ENCODE data around the gene ZNF536.

The ZNF536 gene

DNA sequence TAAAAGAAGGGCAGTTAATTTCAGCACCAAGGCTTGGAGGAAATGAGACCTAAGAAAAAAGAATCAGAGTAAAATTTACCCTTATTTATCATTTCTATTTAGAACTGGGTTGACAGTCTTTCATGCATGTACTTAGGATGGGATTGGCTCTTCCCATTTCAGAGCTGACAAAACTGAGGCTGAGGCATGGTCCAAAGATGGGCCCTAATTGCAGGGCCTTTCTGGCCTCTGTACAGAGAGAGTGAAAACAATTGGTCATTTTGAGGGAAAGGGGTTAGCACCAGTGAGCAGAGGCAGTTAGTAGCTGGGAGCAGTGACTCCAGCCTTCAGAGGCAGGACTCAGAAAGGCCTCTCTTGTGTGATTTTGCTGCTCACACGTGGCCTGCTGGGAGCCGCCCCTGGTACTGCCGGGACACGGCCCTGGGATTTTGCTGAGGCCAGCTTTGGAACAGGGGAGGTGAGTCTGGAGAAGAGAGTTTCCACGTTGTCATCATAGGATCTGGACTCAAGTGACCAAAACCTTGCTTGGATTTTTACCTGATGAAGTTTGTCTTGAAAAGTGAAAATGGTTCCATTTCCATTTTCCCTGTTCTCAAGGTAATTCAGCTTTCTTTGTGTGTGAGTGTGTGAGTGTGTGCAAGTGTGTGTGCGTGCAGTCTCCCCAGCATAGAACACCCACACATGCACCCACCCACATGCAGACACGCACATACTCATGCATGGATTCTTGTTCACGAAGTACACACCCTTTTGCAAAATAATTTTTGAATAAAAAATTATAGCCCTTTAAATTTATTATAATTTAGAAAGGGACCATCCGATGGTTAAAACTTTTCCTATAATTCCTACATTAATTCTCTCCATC lies at the start of gene ZNF536:
TSS of gene ZNF536 (plus strand) at position 425 of the 865 bp plus-strand sequence. CDS start 71,179 bp downstream, outside the sequence.
- H3K9me3 ChIP-seq (ENCODE audit: control insufficient read depth, insufficient read depth, low read length): no peaks in the 10 kb centered on the region
- H3K4me3 ChIP-seq (ENCODE audit: low read depth, low read length): peak within 1 kb of the TSS; percentile 1; the same call in 1 of the 2 replicates
- no peaks in the 10 kb centered on the region for H3K36me3 ChIP-seq (ENCODE audit: control insufficient read depth, insufficient read depth, low read length)
- peaks cover 33% of the 10 kb centered on the region for H3K4me1 ChIP-seq (ENCODE audit: control insufficient read depth, insufficient read depth, low read length)
- no peak within 1 kb of the TSS for H3K9ac ChIP-seq (ENCODE audit: low read depth, low read length)
- peak within 1 kb of the TSS; percentile 61 for H3K27ac ChIP-seq (ENCODE audit: low read depth, low read length)
- H3K27me3 ChIP-seq (ENCODE audit: control insufficient read depth, insufficient read depth, low read length): peaks cover 25% of the 10 kb centered on the region

DNA sequence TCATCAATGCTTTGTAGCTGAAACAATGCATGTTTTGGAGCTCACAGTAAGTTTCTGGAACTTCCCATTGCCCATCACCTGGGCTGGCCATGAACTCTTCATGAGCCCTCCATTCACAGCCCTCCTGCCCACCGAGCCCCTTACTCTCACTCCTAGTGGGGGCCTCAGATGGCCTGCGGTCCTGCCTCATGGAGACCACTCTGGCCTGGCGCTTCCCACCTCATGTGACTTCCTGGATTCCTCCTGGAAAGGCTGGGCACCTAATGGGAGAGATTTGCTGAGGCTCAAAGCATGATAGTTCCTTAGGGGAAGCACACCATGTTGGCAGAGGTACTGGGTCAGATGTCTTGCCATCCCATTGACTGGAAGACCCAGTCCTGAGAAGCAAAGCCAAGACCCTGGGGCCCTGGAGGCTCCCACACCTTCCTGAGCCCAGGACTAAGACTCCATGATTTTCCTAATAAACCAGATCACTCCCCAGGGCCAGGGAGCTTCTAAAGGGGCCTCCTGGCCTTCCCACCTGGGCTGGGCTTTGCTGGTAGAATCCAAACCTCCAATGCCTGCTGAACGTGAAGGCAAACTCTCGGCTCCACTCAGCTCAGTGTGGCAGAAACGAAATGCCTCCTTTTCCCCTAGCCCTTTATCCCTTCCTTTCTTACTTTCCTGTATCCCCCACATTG lies 49.4 kb upstream of the ZNF536 start:
- H3K9me3 ChIP-seq (ENCODE audit: control insufficient read depth, insufficient read depth, low read length): no peaks in the 10 kb centered on the region
- H3K9ac ChIP-seq (ENCODE audit: low read depth, low read length): no peak overlapping the region
- H3K27ac ChIP-seq (ENCODE audit: low read depth, low read length): no peak overlapping the region
- H3K27me3 ChIP-seq (ENCODE audit: control insufficient read depth, insufficient read depth, low read length): no peaks in the 10 kb centered on the region
- no peak overlapping the region for H3K4me3 ChIP-seq (ENCODE audit: low read depth, low read length)
- H3K4me1 ChIP-seq (ENCODE audit: control insufficient read depth, insufficient read depth, low read length): 0 out of 2 replicates have a peak, but pooled peaks cover 5% of the 10 kb centered on the region
- H3K36me3 ChIP-seq (ENCODE audit: control insufficient read depth, insufficient read depth, low read length): no peaks in the 10 kb centered on the region

DNA sequence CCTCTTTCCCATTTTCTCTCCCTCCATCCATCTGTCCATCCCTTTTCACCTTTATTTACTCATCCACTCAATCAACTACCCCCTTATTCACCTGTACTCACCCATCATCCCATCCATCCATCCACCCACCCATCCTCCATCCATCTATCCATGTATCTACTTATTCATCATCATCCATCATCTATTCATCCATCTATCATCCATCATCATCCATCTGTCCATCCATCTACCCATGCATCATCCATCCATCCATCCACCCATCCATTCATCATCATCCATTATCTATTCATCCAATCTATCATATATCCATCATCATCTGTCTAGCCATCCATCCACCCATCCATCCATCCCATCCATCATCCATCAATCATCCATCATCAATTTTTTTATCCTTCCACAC lies 48.3 kb upstream of the ZNF536 start:
- Histone ChIP-seq H3K9me3 (ENCODE audit: control insufficient read depth, insufficient read depth, low read length) (no peaks in the 10 kb centered on the region), H3K9ac (ENCODE audit: low read depth, low read length) (no peak overlapping the region), H3K27me3 (ENCODE audit: control insufficient read depth, insufficient read depth, low read length) (no peaks in the 10 kb centered on the region), H3K36me3 (ENCODE audit: control insufficient read depth, insufficient read depth, low read length) (no peaks in the 10 kb centered on the region), H3K27ac (ENCODE audit: low read depth, low read length) (no peak overlapping the region), H3K4me3 (ENCODE audit: low read depth, low read length) (no peak overlapping the region), H3K4me1 (ENCODE audit: control insufficient read depth, insufficient read depth, low read length) (0 out of 2 replicates have a peak, but pooled peaks cover under 1% of the 10 kb centered on the region)

DNA sequence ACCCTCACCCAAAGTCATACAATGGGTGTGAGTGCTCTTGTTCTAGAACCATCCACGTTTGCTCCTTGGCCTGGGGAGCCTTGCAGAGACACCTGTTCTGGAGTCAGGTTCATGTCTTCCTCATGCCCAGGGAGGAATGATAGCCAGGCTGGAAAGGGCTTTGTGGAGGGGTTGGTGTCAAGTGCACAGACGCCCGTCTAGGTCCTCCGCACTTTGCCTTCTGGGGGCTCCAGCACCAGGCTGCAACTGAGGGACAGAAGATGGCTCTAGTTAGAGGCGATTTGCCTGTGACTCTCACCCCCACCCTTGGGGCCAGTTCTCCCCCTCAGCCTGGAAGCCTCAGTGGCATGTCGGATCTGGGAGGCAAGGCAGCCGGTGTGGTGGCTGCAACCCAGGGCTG lies 47.2 kb upstream of the ZNF536 start:
- Histone ChIP-seq H3K9me3 (ENCODE audit: control insufficient read depth, insufficient read depth, low read length) (no peaks in the 10 kb centered on the region), H3K27ac (ENCODE audit: low read depth, low read length) (no peak overlapping the region), H3K36me3 (ENCODE audit: control insufficient read depth, insufficient read depth, low read length) (no peaks in the 10 kb centered on the region), H3K27me3 (ENCODE audit: control insufficient read depth, insufficient read depth, low read length) (no peaks in the 10 kb centered on the region), H3K9ac (ENCODE audit: low read depth, low read length) (no peak overlapping the region), H3K4me3 (ENCODE audit: low read depth, low read length) (no peak overlapping the region), H3K4me1 (ENCODE audit: control insufficient read depth, insufficient read depth, low read length) (no peaks in the 10 kb centered on the region)

DNA sequence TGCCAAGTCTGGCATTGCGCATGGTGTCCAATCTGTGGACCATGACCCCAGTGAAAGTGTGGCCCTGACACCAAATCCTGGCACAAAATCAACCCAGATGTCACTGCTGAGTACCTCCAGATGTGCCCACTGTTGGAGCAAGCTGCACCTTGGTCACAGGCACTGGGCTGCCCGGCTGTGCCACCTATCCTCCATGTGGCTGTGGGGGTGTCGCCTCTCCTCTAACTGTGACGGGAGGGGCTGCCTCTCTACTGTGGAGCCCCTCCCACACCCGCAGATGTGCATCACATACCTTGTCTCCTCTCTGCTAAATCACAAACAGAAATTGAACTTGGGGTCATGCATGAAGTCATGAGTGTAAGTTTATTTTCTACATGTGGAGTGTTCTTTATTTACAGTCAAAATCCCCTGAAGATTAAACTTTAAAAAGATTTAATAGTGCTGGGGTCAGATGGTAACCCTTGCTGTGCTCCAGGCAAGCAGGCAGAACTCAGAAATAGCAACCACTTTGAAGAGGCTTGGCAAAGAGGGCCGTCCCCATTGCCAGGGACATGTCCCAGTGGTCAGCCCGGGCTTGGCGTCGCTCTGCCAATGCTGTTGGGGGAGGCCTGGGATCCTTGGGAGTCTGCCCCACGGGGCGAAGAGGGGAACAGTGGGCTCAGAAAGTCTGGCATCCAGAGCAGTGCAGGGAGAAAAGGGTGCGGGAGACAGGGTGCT lies 46.4 kb upstream of the ZNF536 start:
- no peaks in the 10 kb centered on the region for H3K27me3 ChIP-seq (ENCODE audit: control insufficient read depth, insufficient read depth, low read length)

DNA sequence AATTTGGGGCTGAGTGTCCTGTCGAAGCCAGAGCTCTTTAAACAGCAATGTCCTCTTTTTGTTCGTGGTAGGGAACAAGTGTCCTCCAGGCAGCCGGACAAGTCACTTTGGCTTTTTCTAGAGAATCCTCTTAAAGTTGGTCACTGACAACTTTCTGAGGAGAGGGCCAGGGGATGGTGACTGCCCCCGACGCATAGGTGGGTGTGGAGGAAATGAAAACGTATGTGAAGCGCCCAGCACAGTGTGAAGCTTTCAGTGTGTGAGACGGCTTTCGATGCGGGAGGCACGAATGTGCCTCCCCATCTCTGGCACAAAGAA lies 45.8 kb upstream of the ZNF536 start:
- Histone ChIP-seq H3K36me3 (ENCODE audit: control insufficient read depth, insufficient read depth, low read length) (no peaks in the 10 kb centered on the region), H3K27ac (ENCODE audit: low read depth, low read length) (no peak overlapping the region), H3K9ac (ENCODE audit: low read depth, low read length) (no peak overlapping the region), H3K9me3 (ENCODE audit: control insufficient read depth, insufficient read depth, low read length) (no peaks in the 10 kb centered on the region), H3K4me3 (ENCODE audit: low read depth, low read length) (no peak overlapping the region), H3K4me1 (ENCODE audit: control insufficient read depth, insufficient read depth, low read length) (no peaks in the 10 kb centered on the region), H3K27me3 (ENCODE audit: control insufficient read depth, insufficient read depth, low read length) (no peaks in the 10 kb centered on the region)

More for the DNA sequence above, 46.4 kb upstream of the ZNF536 start:
- no peaks in the 10 kb centered on the region for H3K36me3 ChIP-seq (ENCODE audit: control insufficient read depth, insufficient read depth, low read length)
- no peaks in the 10 kb centered on the region for H3K4me1 ChIP-seq (ENCODE audit: control insufficient read depth, insufficient read depth, low read length)
- no peak overlapping the region for H3K9ac ChIP-seq (ENCODE audit: low read depth, low read length)
- H3K27ac ChIP-seq (ENCODE audit: low read depth, low read length): no peak overlapping the region
- no peaks in the 10 kb centered on the region for H3K9me3 ChIP-seq (ENCODE audit: control insufficient read depth, insufficient read depth, low read length)
- no peak overlapping the region for H3K4me3 ChIP-seq (ENCODE audit: low read depth, low read length)

DNA sequence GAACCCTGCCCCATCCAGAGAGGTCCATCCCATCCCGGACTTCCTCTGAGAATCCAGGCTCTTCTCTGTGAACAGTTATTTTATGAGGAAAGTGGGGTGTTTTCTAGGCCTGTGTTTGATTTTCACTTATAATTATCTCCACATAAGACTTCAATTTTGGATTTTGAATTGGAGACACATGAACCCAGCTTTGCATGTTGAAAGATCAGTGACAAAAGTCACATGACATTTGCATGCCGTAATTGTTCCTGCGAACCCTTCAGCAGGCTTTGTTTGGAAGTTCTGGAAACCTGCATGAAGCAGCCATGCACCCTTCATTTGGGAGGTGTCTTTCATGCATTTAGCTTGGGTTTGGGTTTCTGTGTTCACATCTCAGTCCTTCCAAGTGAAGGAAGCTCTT lies 44.9 kb upstream of the ZNF536 start:
- Histone ChIP-seq H3K4me3 (ENCODE audit: low read depth, low read length) (no peak overlapping the region), H3K36me3 (ENCODE audit: control insufficient read depth, insufficient read depth, low read length) (no peaks in the 10 kb centered on the region), H3K27me3 (ENCODE audit: control insufficient read depth, insufficient read depth, low read length) (no peaks in the 10 kb centered on the region), H3K9me3 (ENCODE audit: control insufficient read depth, insufficient read depth, low read length) (no peaks in the 10 kb centered on the region), H3K27ac (ENCODE audit: low read depth, low read length) (no peak overlapping the region), H3K4me1 (ENCODE audit: control insufficient read depth, insufficient read depth, low read length) (no peaks in the 10 kb centered on the region), H3K9ac (ENCODE audit: low read depth, low read length) (no peak overlapping the region)

DNA sequence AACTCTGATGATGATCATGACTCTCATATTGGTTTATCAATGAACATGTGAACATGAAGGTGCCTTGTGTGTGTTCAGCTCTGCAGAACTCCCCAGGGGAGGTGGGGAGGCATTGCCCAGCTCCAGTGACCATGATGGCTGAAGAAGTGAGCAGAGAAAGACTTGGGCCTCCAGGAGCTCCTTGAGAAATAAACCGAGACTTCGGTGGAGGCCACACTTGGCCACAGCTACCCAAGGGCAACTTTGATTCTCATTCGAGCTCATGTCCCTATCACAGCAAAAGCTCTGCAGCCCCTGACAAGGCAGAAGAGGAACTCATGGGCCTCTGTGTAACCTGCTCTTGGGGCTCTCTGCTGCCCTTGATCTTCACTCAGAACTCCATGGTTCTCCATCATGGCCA lies 44.1 kb upstream of the ZNF536 start:
- Histone ChIP-seq H3K27ac (ENCODE audit: low read depth, low read length) (no peak overlapping the region), H3K4me1 (ENCODE audit: control insufficient read depth, insufficient read depth, low read length) (no peaks in the 10 kb centered on the region), H3K9ac (ENCODE audit: low read depth, low read length) (no peak overlapping the region), H3K4me3 (ENCODE audit: low read depth, low read length) (no peak overlapping the region), H3K27me3 (ENCODE audit: control insufficient read depth, insufficient read depth, low read length) (no peaks in the 10 kb centered on the region), H3K36me3 (ENCODE audit: control insufficient read depth, insufficient read depth, low read length) (no peaks in the 10 kb centered on the region), H3K9me3 (ENCODE audit: control insufficient read depth, insufficient read depth, low read length) (no peaks in the 10 kb centered on the region)

DNA sequence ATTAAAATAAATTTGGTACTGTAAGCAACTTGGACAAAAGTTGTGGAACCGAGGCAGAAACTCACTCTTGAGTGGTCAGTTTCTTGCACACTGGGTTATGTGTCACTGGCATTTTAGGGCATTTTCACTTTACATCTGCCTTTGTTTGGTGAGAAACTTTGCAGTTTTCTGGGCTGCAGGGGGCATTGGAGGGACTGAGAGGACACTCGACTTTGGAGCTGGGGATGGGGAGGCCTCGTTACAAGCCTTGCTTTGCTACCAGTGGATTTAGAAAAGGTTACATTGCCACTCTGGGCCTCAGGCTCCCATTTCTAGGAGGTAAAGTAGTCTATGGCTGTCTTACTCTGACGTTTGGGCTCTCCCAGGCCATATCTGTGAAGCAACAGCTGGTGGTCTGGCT lies 41.9 kb upstream of the ZNF536 start:
- no peaks in the 10 kb centered on the region for H3K27me3 ChIP-seq (ENCODE audit: control insufficient read depth, insufficient read depth, low read length)
- no peaks in the 10 kb centered on the region for H3K9me3 ChIP-seq (ENCODE audit: control insufficient read depth, insufficient read depth, low read length)
- no peaks in the 10 kb centered on the region for H3K36me3 ChIP-seq (ENCODE audit: control insufficient read depth, insufficient read depth, low read length)

DNA sequence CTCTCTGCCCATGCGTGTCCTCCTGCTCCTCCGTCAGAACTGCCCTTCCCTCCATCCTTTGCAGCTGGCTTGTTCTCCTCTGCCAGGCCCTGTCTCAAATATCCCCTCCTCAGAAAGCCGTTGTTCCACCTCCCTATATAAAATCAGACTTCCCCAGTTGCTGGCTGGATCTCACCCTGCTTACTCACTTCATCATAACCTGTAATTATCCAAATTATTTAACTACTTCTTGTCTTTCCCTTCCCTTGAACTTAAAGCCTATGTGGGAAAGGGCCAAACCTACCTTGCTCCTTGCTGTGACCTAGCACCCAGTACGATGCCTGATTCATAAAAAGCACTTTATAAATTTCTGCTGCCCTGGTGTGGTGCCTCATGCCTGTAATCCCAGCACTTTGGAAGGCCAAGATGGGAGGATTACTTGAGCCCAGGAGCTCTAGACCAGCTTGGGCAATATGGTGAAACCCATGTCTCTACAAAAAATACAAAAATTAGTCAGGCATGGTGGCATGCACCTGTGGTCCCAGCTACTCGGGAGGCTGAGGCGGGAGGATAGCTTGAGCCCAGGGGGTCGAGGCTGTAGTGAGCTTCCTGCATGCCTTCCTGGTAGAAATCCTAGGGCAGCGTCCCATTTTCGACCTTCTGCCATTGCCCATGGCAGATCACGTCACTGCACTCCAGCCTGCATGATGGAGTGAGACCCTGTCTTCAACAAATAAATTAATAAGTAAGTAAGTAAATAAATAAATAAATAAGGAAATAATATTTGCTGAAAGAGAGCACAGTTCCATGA lies 39.5 kb upstream of the ZNF536 start:
- H3K27ac ChIP-seq (ENCODE audit: low read depth, low read length): no peak overlapping the region

More for the DNA sequence above, 41.9 kb upstream of the ZNF536 start:
- no peak overlapping the region for H3K4me3 ChIP-seq (ENCODE audit: low read depth, low read length)
- no peak overlapping the region for H3K9ac ChIP-seq (ENCODE audit: low read depth, low read length)
- H3K27ac ChIP-seq (ENCODE audit: low read depth, low read length): no peak overlapping the region
- no peaks in the 10 kb centered on the region for H3K4me1 ChIP-seq (ENCODE audit: control insufficient read depth, insufficient read depth, low read length)

More for the DNA sequence above, 39.5 kb upstream of the ZNF536 start:
- no peaks in the 10 kb centered on the region for H3K36me3 ChIP-seq (ENCODE audit: control insufficient read depth, insufficient read depth, low read length)
- H3K4me1 ChIP-seq (ENCODE audit: control insufficient read depth, insufficient read depth, low read length): no peaks in the 10 kb centered on the region
- no peak overlapping the region for H3K9ac ChIP-seq (ENCODE audit: low read depth, low read length)
- no peaks in the 10 kb centered on the region for H3K27me3 ChIP-seq (ENCODE audit: control insufficient read depth, insufficient read depth, low read length)
- no peaks in the 10 kb centered on the region for H3K9me3 ChIP-seq (ENCODE audit: control insufficient read depth, insufficient read depth, low read length)
- no peak overlapping the region for H3K4me3 ChIP-seq (ENCODE audit: low read depth, low read length)

Data from HUES48 (cell line).